Measurements from ENCODE around the gene SYT12. TPM values are rescaled to one million over a fixed set of nuclear protein-coding genes. Genes with fewer than 3 reads are reported as not detected.

Gene SYT12
- total RNA-seq, 2 experiments from 2014 or later = not detected

GRCh38 chr11:67048515-67049130 lies 25.7 kb downstream of the SYT12 start:
- CTCF ChIA-PET = no interaction called here
- Histone ChIP-seq H3K27me3 (ENCODE audit: control insufficient read depth in 1 of 2, insufficient read depth in 2 of 2, low read length in 2 of 2) (peaks cover 0 to 2% of the 10 kb centered on the region in 2 experiments), H3K4me3 (ENCODE audit: low read length) (no peak overlapping the region), H3K27ac (ENCODE audit: low read depth in 1 of 2, low read length in 2 of 2) (no peak overlapping the region), H3K9me3 (ENCODE audit: control insufficient read depth in 1 of 2, insufficient read depth in 1 of 2, low read length in 2 of 2) (peaks cover 0 to 4% of the 10 kb centered on the region in 2 experiments), H3K36me3 (ENCODE audit: insufficient read depth, low read length) (no peaks in the 10 kb centered on the region), H3K4me1 (ENCODE audit: insufficient read depth, low read length) (no peaks in the 10 kb centered on the region)
- H3K4me1 Mint-ChIP-seq (ENCODE audit: low read depth) = no peaks in the 10 kb centered on the region
- DNase-seq (no peak), ATAC-seq (ENCODE audit: poor library complexity) (no peak)
- H3K36me3 Mint-ChIP-seq (ENCODE audit: low read depth) = no peaks in the 10 kb centered on the region
- peaks cover 5% of the 10 kb centered on the region for H3K27me3 Mint-ChIP-seq
- H3K9me3 Mint-ChIP-seq = no peaks in the 10 kb centered on the region
- H3K27ac Mint-ChIP-seq = no peak overlapping the region
- POLR2A ChIA-PET = interaction anchor here (0.6 kb wide), 1 partner anchor 312 kb away, joined by 5 read pairs; no protein-coding TSS in a partner anchor
- no peak for TF ChIP-seq CTCF (IDR thresholded peaks at IDR 0.05)
- no peak overlapping the region for H3K4me3 Mint-ChIP-seq
- intact Hi-C loops (cut with DNase I, micrococcal nuclease) = no loop called here

- Mint-ChIP-seq H3K27me3 (peaks cover 5% of the 10 kb centered on the region), H3K9me3 (no peaks in the 10 kb centered on the region), H3K4me3 (no peak overlapping the region), H3K36me3 (ENCODE audit: low read depth) (no peaks in the 10 kb centered on the region), H3K27ac (no peak overlapping the region), H3K4me1 (ENCODE audit: low read depth) (peaks cover under 1% of the 10 kb centered on the region)
- POLR2A ChIA-PET = interaction anchor here (0.5 kb wide), 1 partner anchor 209 kb away, joined by 4 read pairs; no protein-coding TSS in a partner anchor
- intact Hi-C loops (cut with DNase I, micrococcal nuclease) = no loop called here
- TF ChIP-seq CTCF (IDR thresholded peaks at IDR 0.05) = no peak
- no peak overlapping the region for H3K27ac ChIP-seq (ENCODE audit: low read depth in 1 of 2, low read length in 2 of 2)
- no peaks in the 10 kb centered on the region for H3K4me1 ChIP-seq (ENCODE audit: insufficient read depth, low read length)
- no peak for DNase-seq
- H3K4me3 ChIP-seq (ENCODE audit: low read length) = no peak overlapping the region
- ATAC-seq (ENCODE audit: poor library complexity) = no peak
- CTCF ChIA-PET = no interaction called here
- no peaks in the 10 kb centered on the region for H3K36me3 ChIP-seq (ENCODE audit: insufficient read depth, low read length)
- peaks cover 0 to 4% of the 10 kb centered on the region in 2 experiments for H3K27me3 ChIP-seq (ENCODE audit: control insufficient read depth in 1 of 2, insufficient read depth in 2 of 2, low read length in 2 of 2)
- H3K9me3 ChIP-seq (ENCODE audit: control insufficient read depth in 1 of 2, insufficient read depth in 1 of 2, low read length in 2 of 2) = no peaks in the 10 kb centered on the region
These were observed 27.2 kb downstream of the SYT12 start for GRCh38 chr11:67050139-67050538.

- Histone ChIP-seq H3K27ac (ENCODE audit: low read depth in 1 of 2, low read length in 2 of 2) (no peak overlapping the region), H3K9me3 (ENCODE audit: control insufficient read depth in 1 of 2, insufficient read depth in 1 of 2, low read length in 2 of 2) (no peaks in the 10 kb centered on the region), H3K4me3 (ENCODE audit: low read length) (no peak overlapping the region), H3K36me3 (ENCODE audit: insufficient read depth, low read length) (no peaks in the 10 kb centered on the region), H3K27me3 (ENCODE audit: control insufficient read depth in 1 of 2, insufficient read depth in 2 of 2, low read length in 2 of 2) (peaks cover 3 to 4% of the 10 kb centered on the region in 2 experiments), H3K4me1 (ENCODE audit: insufficient read depth, low read length) (peaks cover 11% of the 10 kb centered on the region)
- DNase-seq (no peak), ATAC-seq (ENCODE audit: poor library complexity) (no peak)
- intact Hi-C loops (cut with DNase I, micrococcal nuclease) = no loop called here
- POLR2A ChIA-PET = no interaction called here
- no peak for TF ChIP-seq CTCF (IDR thresholded peaks at IDR 0.05)
- CTCF ChIA-PET = no interaction called here
- Mint-ChIP-seq H3K27ac (no peak overlapping the region), H3K4me1 (ENCODE audit: low read depth) (peaks cover 13% of the 10 kb centered on the region), H3K4me3 (no peak overlapping the region), H3K36me3 (ENCODE audit: low read depth) (no peaks in the 10 kb centered on the region), H3K9me3 (no peaks in the 10 kb centered on the region), H3K27me3 (peaks cover 8% of the 10 kb centered on the region)
These were observed 28.4 kb downstream of the SYT12 start for GRCh38 chr11:67051180-67051893.
